HG03135 (cell line): ENCODE data around the gene A1BG.

Experiments
- ATAC-seq: cut with Tn5 transposase; IDR thresholded peaks from one replicate; pipeline ENCODE4 v1.9.1; 2021; ENCODE audit warnings: mild to moderate bottlenecking, moderate library complexity; ENCODE audit not compliant: unreplicated experiment

A1BG gene, protein sequence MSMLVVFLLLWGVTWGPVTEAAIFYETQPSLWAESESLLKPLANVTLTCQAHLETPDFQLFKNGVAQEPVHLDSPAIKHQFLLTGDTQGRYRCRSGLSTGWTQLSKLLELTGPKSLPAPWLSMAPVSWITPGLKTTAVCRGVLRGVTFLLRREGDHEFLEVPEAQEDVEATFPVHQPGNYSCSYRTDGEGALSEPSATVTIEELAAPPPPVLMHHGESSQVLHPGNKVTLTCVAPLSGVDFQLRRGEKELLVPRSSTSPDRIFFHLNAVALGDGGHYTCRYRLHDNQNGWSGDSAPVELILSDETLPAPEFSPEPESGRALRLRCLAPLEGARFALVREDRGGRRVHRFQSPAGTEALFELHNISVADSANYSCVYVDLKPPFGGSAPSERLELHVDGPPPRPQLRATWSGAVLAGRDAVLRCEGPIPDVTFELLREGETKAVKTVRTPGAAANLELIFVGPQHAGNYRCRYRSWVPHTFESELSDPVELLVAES

DNA sequence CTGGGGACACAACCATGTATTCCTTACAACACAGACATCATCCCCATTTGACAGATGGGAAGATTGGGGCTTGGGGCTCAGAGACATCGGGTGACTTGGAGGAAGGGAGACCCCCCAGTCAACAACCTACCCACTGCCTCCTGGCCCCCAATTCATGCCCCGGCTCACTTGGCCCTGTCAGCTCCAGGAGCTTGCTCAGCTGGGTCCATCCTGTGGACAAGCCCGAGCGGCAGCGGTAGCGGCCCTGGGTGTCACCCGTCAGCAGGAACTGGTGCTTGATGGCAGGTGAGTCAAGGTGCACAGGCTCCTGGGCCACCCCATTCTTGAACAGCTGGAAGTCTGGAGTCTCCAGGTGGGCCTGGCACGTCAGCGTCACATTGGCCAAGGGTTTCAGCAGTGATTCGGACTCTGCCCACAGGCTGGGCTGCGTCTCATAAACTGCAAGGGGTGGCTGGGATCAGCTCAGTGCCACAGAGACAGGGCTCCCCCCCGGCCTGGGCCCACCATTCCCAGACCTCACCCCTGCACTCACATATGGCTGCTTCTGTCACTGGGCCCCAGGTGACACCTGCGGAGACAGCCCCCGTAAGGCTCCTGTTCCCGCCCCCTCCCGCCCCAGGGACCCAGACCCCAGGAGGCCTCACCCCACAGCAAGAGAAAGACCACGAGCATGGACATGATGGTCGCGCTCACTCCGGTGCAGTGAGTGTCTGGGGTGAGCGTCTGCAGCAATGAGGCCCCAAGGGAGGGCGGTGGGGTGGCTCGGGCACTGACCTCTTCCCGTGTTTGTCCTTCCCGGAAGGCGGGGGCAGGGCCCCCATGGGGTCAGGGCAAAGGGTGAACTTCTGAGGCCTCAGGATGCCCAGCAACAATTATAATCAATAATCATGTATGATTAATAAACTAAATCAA is at the start of gene A1BG:
Gene A1BG, minus strand, starts transcription at position 733 of the 912 bp plus-strand sequence. Its CDS starts 55 bp downstream, at position 678.
- no peak for ATAC-seq

DNA sequence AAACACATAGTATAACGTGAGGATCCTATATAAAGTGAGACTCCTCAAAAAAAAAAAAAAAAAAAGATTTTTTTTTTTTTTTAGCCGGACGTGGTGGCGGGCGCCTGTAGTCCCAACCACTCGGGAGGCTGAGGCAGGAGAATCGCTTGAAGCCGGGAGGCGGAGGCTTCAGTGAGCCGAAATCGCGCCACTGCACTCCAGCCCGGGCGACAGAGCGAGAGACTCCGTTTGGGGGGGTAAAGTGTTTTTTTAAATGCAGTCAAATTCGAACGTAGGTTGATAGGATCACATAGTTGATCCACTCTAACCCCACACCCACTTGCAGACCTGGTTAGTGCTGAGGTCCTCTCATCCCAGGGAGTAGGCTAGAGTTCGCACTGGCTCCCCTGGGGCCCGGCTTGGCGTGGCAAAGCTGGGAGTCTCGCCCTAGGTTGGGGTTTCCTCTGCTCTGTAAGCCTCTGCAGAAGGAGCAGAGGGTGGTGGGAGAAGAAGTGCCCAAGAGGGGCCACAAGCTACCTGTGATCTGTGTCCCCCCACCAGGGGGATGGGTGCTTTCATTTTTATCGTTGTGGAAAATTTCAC is 48.6 kb upstream of the A1BG start:
- ATAC-seq = no peak

DNA sequence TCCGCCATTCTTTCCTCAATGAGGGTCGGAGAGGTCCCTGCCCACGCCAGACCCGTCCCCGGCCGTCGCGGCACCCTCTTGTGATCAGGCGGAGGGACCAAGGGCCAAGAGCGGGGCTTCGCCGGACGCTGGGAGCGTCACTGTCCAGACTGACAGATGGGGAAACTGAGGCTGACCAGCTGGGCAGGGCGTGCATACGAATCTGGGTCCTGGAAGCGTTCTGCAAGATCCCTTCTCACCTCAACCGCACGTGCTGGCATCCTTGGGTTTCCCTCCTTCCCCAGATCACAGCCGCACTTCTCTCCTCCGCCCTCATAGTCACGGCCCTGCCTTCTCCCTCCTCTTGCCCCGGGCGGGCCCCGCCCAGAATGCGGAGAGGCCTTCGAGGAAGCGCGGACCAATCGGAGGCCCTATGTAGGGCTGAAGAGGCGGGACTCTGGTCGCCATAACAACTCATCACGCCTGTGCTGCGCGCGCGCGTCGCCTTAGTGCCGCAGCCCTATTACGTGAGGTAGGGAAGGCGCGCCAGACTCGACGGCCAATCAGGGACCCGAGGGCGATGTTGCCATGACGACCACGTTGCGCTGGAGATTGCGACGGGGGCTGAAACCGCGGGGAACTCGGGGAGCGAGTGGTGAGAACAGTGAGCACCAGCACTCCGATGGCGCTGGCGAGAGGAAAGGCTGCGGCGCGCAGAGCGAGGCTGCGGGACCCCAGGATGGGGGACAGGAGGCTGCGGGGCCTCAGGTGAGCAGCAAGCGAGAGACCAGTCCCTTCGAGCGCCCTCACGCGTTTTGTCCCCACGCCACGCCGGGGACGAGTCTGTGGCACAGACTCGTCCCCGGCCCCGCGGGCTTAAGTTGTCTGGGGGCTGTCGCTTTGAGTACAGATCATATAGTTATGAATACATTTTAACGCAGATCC is 47.9 kb upstream of the A1BG start:
- ATAC-seq = peak; percentile 97

DNA sequence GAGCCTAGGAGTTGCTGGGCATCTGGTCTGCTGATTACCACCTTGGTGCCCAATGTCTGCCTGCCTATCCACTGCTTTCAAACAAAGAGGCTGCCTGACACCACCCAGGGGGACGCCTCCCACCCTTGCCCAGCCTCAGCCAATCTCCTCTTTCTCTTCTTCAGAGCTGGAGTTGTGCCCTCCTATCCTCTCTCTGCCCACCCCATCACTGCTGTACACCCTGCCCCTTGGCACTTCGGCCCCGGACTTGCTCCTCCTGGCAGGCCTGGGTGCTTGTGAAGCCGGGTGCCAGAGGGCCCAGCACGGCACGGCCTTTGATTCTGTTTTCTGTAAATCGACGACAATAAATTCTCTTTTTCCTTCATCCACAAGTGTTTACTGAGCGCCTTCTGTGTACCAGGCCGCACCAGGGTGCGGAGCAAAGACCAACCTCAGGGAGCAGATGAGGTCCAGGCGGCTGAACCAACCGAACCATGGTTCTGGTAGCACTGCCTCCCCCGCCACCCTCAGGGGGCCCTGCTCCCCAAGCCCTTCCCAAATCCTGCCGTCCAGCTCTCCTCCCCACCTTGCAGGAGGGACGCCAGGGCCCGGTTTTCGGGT is 47.1 kb upstream of the A1BG start:
- ATAC-seq = no peak

DNA sequence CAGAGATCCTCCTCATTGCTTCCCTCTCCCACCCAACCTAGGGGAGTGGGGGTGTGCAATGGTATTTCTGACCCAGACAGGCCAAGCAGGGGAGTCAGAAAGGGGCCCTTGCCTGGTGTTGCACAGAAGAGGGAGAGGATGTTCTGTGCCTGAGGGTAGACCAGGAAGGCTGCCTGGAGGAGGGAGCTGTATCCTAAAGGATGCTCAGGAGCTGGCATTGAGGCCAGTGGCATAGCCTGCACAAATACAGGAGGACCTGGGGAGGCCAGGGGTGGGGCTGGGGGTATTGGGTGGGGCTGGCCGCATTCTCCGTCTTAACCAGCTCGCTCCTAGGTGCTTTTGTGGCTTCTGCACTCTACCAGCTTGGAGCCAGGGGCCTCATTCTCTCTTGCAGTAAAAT is 46.6 kb upstream of the A1BG start:
- ATAC-seq = no peak

DNA sequence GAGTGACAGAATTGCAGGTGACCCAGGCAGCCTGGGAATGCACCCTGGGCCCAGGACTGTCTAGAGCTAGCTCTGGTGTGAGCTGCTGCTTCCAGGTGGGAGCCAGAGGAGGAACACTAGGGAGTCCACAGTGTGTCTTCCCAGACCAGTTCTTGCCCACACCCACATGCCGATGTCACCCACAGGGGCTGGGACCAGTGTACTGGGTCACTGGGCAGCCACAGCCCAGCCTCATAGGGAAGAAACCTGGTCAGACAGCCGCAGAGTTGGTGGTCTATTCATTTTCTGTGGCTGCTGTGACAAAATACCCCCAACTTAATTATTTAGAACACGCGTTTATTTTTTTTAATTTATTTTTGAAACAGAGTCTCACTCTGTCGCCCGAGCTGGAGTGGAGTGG is 45.3 kb upstream of the A1BG start:
- ATAC-seq = no peak

DNA sequence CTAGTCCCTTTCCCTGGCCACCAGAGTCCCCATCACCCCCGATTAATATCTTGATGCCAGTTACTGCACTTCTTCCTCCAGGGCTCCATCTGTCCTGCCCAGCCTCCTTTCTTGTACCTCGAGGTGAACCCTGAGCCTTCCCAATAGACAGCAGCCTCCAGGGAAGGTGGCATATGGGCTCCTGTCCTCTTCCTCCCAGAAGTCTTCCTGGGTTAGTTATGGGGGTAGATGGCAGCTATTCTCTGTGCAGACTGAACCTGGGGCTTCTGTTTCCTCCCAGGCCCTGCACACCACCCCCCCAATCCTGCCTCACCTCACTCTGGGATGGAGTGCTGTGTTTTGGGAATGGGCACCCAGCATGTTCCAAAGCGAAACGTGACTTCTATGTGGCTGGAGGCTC is 44.8 kb upstream of the A1BG start:
- ATAC-seq = no peak

DNA sequence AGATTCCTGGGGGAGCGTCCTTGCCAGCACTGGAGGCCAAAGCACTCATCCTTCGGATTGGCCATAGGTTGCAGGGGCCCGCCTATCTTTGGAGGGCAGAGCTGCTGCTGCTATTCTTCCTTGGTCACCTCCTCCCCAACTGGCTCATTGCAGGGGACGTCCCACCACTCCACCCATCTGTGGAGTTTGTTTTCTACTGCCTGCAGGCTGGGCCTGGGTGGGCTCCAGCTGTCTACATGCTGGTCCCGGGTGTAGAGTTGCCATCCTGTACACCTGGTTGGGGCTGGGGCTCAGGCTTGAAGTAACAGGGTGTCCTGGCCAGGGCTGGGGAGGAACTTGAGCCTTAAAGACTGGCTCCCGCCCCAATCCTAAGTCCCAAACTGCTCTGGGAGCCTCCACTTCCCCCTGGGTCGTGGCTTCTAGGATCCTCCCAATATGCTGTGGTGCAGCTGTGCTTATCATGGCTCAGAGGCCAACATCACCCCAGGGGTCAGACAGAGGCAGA is 44.3 kb upstream of the A1BG start:
- no peak for ATAC-seq

DNA sequence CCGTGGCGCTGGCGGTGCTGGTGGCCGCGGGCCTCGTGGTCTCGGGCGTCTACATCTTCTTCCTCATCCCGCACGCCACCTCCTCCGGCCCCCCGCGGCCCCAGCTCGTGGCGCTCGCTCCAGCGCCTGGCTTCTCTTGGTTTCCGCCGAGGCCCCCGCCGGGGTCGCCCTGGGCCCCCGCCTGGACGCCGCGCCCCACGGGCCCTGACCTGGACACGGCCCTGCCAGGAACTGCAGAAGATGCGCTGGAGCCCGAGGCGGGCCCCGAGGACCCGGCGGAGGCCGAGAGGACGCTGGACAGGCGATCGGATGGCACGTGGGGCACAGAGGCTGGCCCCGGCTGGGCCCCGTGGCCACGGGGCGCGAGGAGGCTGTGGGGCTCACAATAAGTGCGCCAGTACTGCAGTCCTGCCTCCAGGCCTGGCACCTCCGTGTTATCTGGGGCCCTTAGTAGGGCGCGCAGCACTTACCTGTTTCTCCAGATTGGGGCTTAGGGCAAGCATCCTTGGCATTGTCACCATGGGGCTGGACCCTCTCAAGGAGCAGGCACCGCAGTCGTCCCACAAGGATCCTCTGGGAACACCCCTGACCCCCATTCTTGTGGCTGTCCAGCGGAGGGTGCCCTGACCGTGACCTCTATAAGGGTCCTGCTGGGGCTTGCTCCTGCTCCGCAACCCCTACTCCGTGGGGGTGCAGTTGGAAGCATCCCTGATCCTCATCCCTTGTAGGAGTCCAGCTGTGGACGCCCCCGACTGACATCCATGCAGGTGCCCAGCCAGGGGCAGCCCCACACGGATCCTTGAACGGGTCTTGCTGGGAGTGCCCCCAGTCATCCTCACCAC is 43.6 kb upstream of the A1BG start:
- ATAC-seq = no peak

DNA sequence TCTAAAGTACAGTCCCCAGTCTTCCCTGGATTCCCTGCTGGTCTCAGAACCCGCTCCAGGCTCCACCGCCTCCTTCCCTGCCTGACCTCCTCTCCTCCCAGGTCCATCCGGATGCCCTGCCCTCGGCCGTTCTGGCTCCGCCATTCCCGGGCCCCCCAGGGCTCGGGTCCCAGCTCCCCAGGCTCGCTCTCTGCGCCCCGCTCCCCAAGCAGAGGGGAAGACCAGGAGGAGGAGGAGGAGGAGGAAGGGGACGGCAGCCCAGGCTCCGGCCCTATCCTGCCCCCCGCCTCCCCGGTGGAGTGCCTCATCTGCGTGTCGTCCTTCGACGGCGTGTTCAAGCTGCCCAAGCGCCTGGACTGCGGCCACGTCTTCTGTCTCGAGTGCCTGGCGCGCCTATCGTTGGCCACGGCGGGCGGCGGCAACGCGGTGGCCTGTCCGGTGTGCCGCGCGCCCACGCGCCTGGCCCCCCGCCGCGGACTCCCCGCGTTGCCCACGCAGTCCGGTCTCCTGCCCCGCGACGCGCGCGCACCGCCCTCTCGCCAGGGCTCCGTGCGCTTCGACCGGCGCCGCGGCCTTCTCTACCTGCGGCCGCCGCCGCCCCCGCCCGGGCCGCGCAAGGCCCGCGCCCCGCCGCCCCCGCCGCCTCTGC is 42.8 kb upstream of the A1BG start:
- ATAC-seq = no peak

DNA sequence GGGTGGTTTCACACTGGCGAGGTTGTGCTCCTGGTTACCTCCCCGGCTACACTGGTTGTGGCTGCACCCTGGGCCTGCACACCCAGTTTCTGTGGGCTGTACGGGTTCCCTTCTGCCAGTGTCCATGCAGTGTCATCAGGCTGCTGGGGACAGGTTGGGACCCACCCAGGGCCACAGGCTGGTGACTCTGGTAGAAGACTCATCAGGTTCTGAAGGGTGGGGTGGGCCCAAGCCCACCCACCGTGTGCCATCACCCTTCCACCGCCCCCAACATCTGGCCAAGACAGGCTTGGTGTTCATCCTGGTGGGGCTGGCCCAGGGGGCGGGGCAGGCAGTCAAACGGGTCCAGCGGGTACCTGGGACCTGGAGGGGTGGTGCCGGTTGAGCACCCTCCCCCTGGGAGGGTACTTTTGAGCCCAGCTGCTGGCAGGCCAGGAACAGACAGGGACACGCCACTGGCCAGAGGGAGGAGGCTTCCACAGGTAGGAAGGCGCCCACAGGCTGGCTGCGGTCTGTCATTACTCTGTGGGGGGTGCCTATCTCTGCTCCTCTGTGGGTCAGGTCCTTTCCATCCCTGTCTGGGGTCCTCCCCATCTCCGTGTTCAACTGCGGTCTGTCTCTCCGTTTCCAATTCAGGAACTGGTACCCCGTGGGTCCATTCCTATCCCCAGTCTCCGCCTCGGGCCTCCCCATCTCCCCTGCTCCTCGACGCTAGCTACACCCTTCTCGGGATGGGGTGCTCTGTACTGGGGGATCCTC is 42.1 kb upstream of the A1BG start, which contains the start of gene RNF225:
Gene RNF225, plus strand, starts transcription at position 437 of the 759 bp plus-strand sequence. CDS start 434 bp downstream, outside the sequence.
- no peak for ATAC-seq

DNA sequence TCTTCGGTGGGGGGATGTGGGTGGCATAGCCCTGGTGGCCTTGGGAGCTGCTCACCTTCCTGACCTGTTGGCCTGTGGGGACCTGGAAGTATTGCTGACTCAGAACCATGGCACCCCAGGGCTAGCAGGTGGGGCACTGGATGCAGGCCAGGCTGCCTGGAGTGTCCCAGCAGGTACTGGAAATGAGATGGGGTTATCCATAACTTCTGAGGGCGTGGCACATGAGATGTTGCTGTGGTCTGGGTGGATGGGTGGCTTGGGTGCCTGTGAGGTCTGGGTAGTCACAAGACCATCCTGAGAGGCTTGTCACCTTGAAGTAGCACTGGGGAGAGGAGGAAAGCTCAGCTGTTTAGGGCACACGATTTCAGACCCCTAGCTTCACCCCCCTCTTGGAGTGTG is 41.5 kb upstream of the A1BG start:
- ATAC-seq = no peak

DNA sequence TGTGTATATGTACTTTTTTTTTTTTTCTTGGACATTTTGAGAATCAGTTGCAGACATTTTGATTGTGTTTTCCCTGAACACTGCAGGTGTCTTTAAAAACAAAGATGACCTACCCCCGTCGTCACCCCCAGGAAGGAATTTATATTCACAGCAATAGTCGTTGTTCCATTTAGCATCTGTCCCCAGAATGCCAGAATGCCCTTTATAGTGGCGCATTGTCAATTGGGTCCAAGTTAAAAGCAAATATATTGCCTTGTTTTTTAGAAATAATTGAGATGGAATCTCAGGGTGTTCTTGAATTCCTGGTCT is 40.4 kb upstream of the A1BG start:
- no peak for ATAC-seq

DNA sequence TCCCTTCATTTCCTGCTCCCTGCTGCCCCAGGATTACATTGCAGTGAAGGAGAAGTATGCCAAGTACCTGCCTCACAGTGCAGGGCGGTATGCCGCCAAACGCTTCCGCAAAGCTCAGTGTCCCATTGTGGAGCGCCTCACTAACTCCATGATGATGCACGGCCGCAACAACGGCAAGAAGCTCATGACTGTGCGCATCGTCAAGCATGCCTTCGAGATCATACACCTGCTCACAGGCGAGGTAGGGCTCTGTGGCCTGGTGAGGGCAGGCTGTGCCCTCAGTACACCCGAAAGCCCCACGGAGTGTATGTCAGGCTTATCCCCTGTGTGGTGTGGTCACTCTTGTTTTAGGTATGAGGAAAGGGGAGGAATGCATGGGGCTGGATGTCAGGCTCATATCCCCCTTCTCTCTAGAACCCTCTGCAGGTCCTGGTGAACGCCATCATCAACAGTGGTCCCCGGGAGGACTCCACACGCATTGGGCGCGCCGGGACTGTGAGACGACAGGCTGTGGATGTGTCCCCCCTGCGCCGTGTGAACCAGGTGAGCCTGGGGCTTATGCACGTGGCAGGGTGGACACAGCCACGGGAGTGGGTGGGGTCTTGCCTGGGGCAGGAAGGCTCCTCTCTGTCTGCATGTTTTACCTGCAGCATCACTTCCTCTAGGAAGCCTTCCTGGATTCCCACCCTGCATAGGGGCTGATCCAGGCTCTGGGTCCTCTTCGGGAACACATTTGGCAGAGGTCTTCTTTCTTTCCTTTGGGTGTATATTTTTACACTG is 39.8 kb upstream of the A1BG start:
- ATAC-seq = no peak

DNA sequence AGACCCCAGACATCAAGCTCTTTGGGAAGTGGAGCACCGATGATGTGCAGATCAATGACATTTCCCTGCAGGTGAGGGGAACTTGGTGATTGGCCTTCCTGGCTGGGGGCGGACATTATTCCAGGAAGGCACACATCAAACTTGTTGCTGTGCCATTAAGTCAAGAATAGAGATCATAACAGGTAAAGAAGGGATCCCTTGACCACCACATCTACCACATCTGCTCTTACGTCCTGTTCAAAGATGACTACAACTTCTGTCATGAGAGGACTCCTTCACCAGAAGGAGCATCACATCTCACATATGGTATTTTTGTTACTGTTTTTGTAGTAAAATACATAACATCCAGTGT is 34.9 kb upstream of the A1BG start:
- ATAC-seq = no peak

DNA sequence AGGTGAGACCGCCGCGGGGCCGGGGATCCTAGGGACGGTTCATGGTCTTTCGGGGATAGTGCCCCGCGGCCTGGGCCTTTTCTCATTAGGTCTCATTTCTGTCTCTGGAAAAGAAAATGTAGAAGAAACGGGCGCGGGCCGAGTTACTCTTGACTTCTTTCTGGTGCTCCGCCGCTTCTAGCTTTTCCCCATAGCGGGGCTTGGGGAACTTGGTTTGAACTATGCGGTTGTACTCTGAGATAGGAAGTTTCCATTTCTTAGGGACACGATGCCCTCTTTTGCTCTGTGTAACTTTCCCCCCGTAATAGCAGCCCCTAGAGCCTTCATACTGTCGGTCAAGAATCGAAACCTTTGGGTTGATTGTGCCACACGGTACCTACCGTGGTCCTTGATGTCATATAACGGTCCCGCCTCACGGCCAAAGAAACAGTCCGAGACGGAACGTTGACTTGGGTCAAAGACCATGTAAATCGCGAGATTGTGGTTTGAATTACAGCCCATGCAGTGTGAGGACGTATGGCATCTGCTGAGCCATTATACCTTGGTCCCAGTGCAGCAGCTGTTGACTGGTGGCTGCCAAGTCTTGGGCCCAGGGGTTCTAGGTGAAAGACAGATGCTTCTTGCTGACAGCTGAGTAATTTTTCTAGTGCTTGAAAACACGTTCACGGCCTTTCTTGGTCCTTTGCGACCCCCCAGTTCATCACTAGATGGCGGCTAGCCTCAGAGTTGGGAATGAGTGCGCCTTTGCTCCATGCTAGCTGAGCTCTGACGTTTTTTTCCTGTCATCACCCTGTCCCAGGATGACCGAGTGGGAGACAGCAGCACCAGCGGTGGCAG is 34.3 kb upstream of the A1BG start:
- no peak for ATAC-seq
